ENCODE results near the gene CDK14.

The CDK14 gene

DNA sequence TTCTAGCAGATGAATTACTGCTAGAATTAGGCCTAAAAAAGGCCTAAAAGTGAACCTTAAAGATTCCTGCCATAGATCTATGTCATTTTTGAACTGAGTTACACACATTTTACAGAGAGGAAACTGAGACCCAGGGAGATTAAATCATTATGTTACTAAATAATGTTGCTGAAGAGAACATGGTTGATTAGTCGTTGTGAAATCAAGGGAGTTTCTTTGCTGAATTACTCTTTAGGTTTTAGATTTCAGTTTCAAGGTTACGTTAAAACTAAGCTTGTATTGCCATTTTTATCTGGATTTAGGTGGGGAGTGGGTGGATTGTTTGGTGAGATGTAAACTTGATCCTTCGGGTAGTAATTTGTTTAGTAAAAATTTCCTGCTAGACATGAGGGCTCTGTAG, 21.3 kb downstream of the CDK14 start:
- Histone ChIP-seq H3K4me3 (ENCODE audit: low read depth, low read length) (no peak overlapping the region), H3K4me1 (peaks cover 6% of the 10 kb centered on the region), H3K4me2 (ENCODE audit: low read length) (no peak overlapping the region), H3K27me3 (ENCODE audit: control insufficient read depth, insufficient read depth, low read length) (no peaks in the 10 kb centered on the region), H3K36me3 (ENCODE audit: control insufficient read depth, insufficient read depth, low read length) (no peaks in the 10 kb centered on the region), H3K27ac (no peak overlapping the region), H3K79me2 (no peaks in the 10 kb centered on the region), H3K9me3 (ENCODE audit: control insufficient read depth, low read length) (no peaks in the 10 kb centered on the region), H2AFZ (no peak overlapping the region), H3K9ac (no peak overlapping the region)
- TF ChIP-seq, protein P1, sequence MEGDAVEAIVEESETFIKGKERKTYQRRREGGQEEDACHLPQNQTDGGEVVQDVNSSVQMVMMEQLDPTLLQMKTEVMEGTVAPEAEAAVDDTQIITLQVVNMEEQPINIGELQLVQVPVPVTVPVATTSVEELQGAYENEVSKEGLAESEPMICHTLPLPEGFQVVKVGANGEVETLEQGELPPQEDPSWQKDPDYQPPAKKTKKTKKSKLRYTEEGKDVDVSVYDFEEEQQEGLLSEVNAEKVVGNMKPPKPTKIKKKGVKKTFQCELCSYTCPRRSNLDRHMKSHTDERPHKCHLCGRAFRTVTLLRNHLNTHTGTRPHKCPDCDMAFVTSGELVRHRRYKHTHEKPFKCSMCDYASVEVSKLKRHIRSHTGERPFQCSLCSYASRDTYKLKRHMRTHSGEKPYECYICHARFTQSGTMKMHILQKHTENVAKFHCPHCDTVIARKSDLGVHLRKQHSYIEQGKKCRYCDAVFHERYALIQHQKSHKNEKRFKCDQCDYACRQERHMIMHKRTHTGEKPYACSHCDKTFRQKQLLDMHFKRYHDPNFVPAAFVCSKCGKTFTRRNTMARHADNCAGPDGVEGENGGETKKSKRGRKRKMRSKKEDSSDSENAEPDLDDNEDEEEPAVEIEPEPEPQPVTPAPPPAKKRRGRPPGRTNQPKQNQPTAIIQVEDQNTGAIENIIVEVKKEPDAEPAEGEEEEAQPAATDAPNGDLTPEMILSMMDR (IDR thresholded peaks at IDR 0.05): no peak

DNA sequence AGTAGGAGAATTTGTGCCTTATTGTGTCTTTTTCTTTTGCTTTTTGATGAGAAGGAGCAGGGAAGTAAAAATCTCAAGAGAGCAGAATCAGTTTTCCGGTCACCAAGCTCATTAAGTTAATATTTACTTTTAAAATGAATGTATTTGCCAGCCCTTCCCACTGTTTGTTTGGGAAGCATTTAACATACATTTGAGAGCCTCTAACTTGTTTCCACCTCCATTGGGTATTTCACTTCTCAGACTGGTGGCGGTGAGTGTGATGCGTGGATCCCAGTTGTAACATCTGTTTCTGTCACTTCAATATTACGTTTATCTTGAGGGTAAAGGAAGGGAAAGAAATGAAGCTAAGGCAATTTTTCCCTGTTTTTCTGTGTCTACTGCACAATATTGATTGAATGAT, 22.8 kb downstream of the CDK14 start:
- Histone ChIP-seq H3K79me2 (no peaks in the 10 kb centered on the region), H3K9ac (no peak overlapping the region), H3K27me3 (ENCODE audit: control insufficient read depth, insufficient read depth, low read length) (no peaks in the 10 kb centered on the region), H3K4me2 (ENCODE audit: low read length) (no peak overlapping the region), H3K27ac (no peak overlapping the region), H2AFZ (no peak overlapping the region), H3K4me1 (peaks cover 12% of the 10 kb centered on the region), H3K4me3 (ENCODE audit: low read depth, low read length) (no peak overlapping the region), H3K36me3 (ENCODE audit: control insufficient read depth, insufficient read depth, low read length) (no peaks in the 10 kb centered on the region), H3K9me3 (ENCODE audit: control insufficient read depth, low read length) (no peaks in the 10 kb centered on the region)
- TF ChIP-seq, protein P1 (IDR thresholded peaks at IDR 0.05): no peak

DNA sequence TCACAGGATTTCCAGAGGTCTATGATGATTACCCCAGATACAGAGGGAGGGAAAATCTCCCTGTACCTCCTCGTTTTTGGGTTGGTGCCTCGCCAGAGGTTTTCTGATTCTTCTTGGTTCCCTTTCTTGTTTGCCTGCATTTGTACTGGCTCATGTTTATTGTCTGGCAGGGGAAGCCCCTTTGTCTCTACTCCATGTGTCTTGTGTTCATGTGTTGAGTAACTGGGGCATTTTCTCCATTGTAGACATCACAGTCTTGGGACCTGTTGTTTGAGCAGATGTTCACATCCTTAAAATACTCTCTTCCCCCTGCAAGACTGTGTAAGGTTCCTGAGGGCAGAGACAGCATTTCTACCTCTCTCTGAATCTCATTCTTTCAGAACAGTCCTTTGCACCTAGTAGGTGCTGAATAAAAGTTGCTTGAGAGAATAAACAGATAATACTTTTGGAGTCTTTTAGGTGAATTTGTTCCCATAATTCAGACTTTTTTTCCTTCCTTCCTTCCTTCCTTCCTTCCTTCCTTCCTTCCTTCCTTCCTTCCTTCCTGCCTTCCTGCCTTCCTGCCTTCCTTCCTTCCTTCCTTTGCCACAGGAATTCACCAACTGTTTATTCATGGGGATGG, 25.1 kb downstream of the CDK14 start:
- peaks cover 16% of the 10 kb centered on the region for H3K4me1 ChIP-seq
- H3K79me2 ChIP-seq: no peaks in the 10 kb centered on the region
- TF ChIP-seq, protein P1 (IDR thresholded peaks at IDR 0.05): no peak

DNA sequence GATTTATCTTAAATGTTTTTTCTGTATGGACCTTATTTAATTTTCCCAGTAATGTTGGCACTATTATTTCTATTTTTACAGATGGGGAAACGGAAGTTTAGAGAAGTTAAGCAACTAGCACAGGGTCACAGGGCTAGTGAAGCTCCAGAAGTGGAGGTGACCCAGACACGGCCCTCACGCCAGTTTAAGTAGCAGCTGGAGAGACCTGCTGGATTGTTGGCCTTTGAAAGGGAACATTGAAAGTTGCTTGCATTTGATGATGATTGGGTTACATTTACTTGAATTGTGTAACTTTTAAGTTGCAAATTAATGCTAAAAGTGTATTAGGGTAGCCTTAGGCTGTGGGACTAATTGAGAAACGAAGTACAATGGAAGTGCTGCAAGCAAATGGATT, 25.6 kb downstream of the CDK14 start:
- no peaks in the 10 kb centered on the region for H3K79me2 ChIP-seq
- H3K4me2 ChIP-seq (ENCODE audit: low read length): no peak overlapping the region
- H3K36me3 ChIP-seq (ENCODE audit: control insufficient read depth, insufficient read depth, low read length): no peaks in the 10 kb centered on the region
- H2AFZ ChIP-seq: no peak overlapping the region
- no peaks in the 10 kb centered on the region for H3K9me3 ChIP-seq (ENCODE audit: control insufficient read depth, low read length)
- TF ChIP-seq, protein P1 (IDR thresholded peaks at IDR 0.05): no peak
- H3K9ac ChIP-seq: no peak overlapping the region
- H3K4me3 ChIP-seq (ENCODE audit: low read depth, low read length): no peak overlapping the region
- H3K27me3 ChIP-seq (ENCODE audit: control insufficient read depth, insufficient read depth, low read length): no peaks in the 10 kb centered on the region
- peaks cover 16% of the 10 kb centered on the region for H3K4me1 ChIP-seq
- H3K27ac ChIP-seq: no peak overlapping the region

More for the DNA sequence above, 25.1 kb downstream of the CDK14 start:
- Histone ChIP-seq H3K27me3 (ENCODE audit: control insufficient read depth, insufficient read depth, low read length) (no peaks in the 10 kb centered on the region), H3K4me2 (ENCODE audit: low read length) (no peak overlapping the region), H3K27ac (no peak overlapping the region), H3K4me3 (ENCODE audit: low read depth, low read length) (no peak overlapping the region), H3K9ac (no peak overlapping the region), H3K9me3 (ENCODE audit: control insufficient read depth, low read length) (no peaks in the 10 kb centered on the region), H3K36me3 (ENCODE audit: control insufficient read depth, insufficient read depth, low read length) (no peaks in the 10 kb centered on the region), H2AFZ (no peak overlapping the region)

DNA sequence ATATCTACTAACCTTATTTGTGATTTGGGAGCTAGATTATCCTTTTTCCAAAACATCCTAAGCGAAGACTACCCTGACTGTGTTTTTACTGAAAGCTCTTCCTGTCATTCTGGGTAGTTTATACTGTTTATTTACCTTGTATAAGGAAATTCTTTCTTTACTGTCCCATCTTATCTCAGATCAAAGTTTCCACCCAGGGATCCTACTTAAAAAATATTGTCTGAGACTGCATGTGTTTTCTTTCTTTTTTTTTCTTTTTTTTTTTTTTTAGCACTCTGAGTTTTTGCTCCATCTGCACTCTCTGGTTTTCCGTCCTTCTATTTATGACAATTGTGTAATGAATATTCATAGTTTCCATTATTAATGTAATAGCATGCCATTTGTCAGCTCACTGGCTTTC, 26.5 kb downstream of the CDK14 start:
- Histone ChIP-seq H3K4me2 (ENCODE audit: low read length) (no peak overlapping the region), H3K9ac (no peak overlapping the region), H3K27ac (no peak overlapping the region), H3K79me2 (no peaks in the 10 kb centered on the region), H3K36me3 (ENCODE audit: control insufficient read depth, insufficient read depth, low read length) (no peaks in the 10 kb centered on the region), H3K4me3 (ENCODE audit: low read depth, low read length) (no peak overlapping the region), H3K27me3 (ENCODE audit: control insufficient read depth, insufficient read depth, low read length) (no peaks in the 10 kb centered on the region), H3K4me1 (peaks cover 12% of the 10 kb centered on the region), H2AFZ (no peak overlapping the region), H3K9me3 (ENCODE audit: control insufficient read depth, low read length) (no peaks in the 10 kb centered on the region)
- TF ChIP-seq, protein P1 (IDR thresholded peaks at IDR 0.05): no peak
